Mucosa of rectum (tissue), 2 donors: ENCODE results near the gene COL8A2.

ENCODE experiments used
- H3K27ac ChIP-seq, 2 donors: one replicate each; pipeline ENCODE4 v1.7.0; 2013; ENCODE audit warnings: inconsistent platforms in 2 of 2, low read depth in 2 of 2, low read length in 2 of 2
- H3K27me3 ChIP-seq, 2 donors: one replicate each; pipeline ENCODE4 v1.7.0; 2013; ENCODE audit warnings: low read length in 2 of 2; ENCODE audit not compliant: control insufficient read depth in 2 of 2, insufficient read depth in 2 of 2
- H3K36me3 ChIP-seq, 2 donors: one replicate each; pipeline ENCODE4 v1.7.0; 2013; ENCODE audit warnings: low read length in 2 of 2; ENCODE audit not compliant: control insufficient read depth in 2 of 2, insufficient read depth in 2 of 2
- H3K4me1 ChIP-seq, 2 donors: one replicate each; pipeline ENCODE4 v1.7.0; 2013; ENCODE audit warnings: low read length in 2 of 2, mild to moderate bottlenecking in 1 of 2; ENCODE audit not compliant: control insufficient read depth in 2 of 2, insufficient read depth in 2 of 2
- H3K4me3 ChIP-seq, 2 donors: one replicate each; pipeline ENCODE4 v1.7.0; 2013; ENCODE audit warnings: low read length in 2 of 2
- H3K9ac ChIP-seq, 2 donors: one replicate each; pipeline ENCODE4 v1.7.0; 2013; ENCODE audit warnings: low read length in 2 of 2, low read depth in 1 of 2, mild to moderate bottlenecking in 1 of 2
- H3K9me3 ChIP-seq, 2 donors: one replicate each; pipeline ENCODE4 v1.7.0; 2013; ENCODE audit warnings: low read length in 2 of 2; ENCODE audit not compliant: control insufficient read depth in 2 of 2
- donor health status: healthy.
- donor health status: Normal muscosa, but diverticular disease.

Gene COL8A2

GRCh38 chr1:36126005-36126716, 1.1 kb upstream of the COL8A2 start:
- Histone ChIP-seq H3K36me3 (no peaks in the 10 kb centered on the region), H3K27ac (no peak overlapping the region), H3K4me3 (no peak overlapping the region), H3K4me1 (peaks cover 2% of the 10 kb centered on the region in 2 donors), H3K27me3 (peaks cover 16 to 20% of the 10 kb centered on the region in 2 donors), H3K9ac (no peak overlapping the region), H3K9me3 (no peaks in the 10 kb centered on the region)

DNA sequence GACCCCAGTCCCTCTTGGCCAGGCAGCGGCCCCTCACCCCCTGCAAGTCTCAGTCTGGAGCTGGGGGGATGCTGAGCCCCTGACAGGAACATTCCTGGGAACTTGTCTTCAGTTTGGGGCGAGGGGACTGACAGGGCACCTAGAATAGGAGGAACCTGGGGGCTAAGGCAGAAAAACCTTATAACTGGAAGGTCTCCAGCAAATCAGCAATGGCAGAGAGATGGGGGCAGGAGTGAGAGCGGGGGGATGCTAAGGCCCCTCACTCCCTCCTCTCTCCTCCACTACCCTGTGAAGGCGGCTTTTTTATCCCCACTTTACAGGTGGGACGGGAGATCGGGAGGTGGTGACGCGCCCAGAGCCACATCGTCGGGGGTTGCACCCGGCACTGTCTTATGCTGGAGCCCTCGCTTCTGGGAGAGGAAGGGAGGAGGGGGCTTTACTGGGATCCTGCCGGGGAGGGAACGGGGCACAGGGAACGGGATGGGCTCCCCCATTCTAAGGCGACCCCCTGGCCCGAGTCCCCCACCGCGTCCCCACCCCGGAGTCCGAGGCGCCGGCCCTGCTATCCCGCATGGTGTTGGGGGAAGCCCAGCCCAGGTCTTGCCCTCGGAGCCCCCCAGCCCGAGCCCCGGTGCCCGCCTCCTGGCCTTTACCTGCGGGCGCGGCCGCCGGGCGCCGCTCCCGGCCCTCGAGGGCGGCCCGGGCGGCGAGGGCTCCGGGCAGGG, 456 bp downstream of the COL8A2 start:
- H3K27me3 ChIP-seq, result peaks cover 16 to 20% of the 10 kb centered on the region in 2 donors
- no peaks in the 10 kb centered on the region for H3K36me3 ChIP-seq
- no peak overlapping the region for H3K9ac ChIP-seq
- peaks cover 2% of the 10 kb centered on the region in 2 donors for H3K4me1 ChIP-seq
- no peak overlapping the region for H3K27ac ChIP-seq
- no peak overlapping the region for H3K4me3 ChIP-seq
- no peaks in the 10 kb centered on the region for H3K9me3 ChIP-seq

DNA sequence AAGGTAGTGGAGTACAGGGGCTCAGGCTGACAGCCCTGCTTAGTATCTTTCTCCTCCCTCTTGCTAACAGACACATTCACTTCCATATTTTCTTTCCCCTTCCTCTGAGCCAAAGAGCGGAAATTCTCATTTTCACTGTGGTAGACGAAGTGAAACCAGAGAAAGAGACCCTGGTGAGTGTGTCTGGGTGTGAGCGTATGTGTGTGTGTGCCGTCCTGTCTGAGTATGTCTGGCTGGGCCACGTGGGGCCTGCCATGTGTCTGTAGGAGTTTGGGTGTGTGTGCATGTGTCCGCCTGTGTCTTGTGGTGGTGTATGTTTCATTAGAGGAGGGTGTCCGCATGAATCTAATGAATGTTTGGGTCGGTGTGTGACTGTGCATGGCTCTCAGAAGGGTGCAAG, 1.7 kb downstream of the COL8A2 start:
- H3K36me3 ChIP-seq, result no peaks in the 10 kb centered on the region
- H3K4me1 ChIP-seq, result peaks cover 2% of the 10 kb centered on the region in 2 donors
- no peak overlapping the region for H3K27ac ChIP-seq
- H3K4me3 ChIP-seq, result no peak overlapping the region
- no peaks in the 10 kb centered on the region for H3K9me3 ChIP-seq
- peaks cover 16 to 20% of the 10 kb centered on the region in 2 donors for H3K27me3 ChIP-seq
- no peak overlapping the region for H3K9ac ChIP-seq

GRCh38 chr1:36122062-36123030, 2.7 kb downstream of the COL8A2 start:
- no peak overlapping the region for H3K27ac ChIP-seq
- no peak overlapping the region for H3K9ac ChIP-seq

GRCh38 chr1:36119456-36119855, 5.6 kb downstream of the COL8A2 start:
- H3K4me3 ChIP-seq, result no peak overlapping the region
- H3K4me1 ChIP-seq, result peaks cover 0 to 4% of the 10 kb centered on the region in 2 donors
- H3K36me3 ChIP-seq, result no peaks in the 10 kb centered on the region
- no peak overlapping the region for H3K27ac ChIP-seq
- no peak overlapping the region for H3K9ac ChIP-seq
- H3K27me3 ChIP-seq, result peaks cover 8 to 10% of the 10 kb centered on the region in 2 donors
- no peaks in the 10 kb centered on the region for H3K9me3 ChIP-seq

More at GRCh38 chr1:36122062-36123030, 2.7 kb downstream of the COL8A2 start:
- Histone ChIP-seq H3K36me3 (no peaks in the 10 kb centered on the region), H3K27me3 (peaks cover 16 to 20% of the 10 kb centered on the region in 2 donors), H3K4me3 (no peak overlapping the region), H3K9me3 (no peaks in the 10 kb centered on the region), H3K4me1 (peaks cover 2% of the 10 kb centered on the region in 2 donors)

GRCh38 chr1:36118447-36119204, 6.4 kb downstream of the COL8A2 start:
- Histone ChIP-seq H3K9ac (no peak overlapping the region), H3K4me3 (no peak overlapping the region), H3K27ac (no peak overlapping the region), H3K36me3 (no peaks in the 10 kb centered on the region), H3K27me3 (peaks cover 3 to 5% of the 10 kb centered on the region in 2 donors), H3K9me3 (no peaks in the 10 kb centered on the region), H3K4me1 (peaks cover 0 to 2% of the 10 kb centered on the region in 2 donors)

- Histone ChIP-seq H3K4me1 (peaks cover 0 to 2% of the 10 kb centered on the region in 2 donors), H3K9ac (no peak overlapping the region), H3K27ac (no peak overlapping the region), H3K27me3 (no peaks in the 10 kb centered on the region), H3K4me3 (no peak overlapping the region), H3K9me3 (no peaks in the 10 kb centered on the region), H3K36me3 (no peaks in the 10 kb centered on the region)
Measured at GRCh38 chr1:36116901-36117300, 8.1 kb downstream of the COL8A2 start.

DNA sequence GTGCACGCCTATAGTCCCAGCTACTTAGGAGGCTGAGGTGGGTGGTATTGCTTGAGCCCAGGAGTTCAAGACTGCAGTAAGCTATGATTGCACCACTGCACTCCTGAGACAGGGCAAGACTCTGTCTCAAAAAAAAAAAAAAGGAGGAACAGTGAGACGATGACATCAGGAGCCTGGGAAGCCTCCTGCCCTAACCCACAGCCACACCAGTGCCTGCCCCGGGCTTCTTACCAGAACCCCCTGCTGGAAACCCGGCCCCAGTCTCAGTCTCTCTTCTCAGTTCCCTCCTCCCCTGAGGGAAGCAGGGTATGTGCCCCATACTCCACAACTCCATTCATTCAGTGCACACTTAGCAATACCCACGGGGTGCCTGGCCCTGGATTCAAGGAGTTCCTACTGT, 9.1 kb downstream of the COL8A2 start:
- peaks cover 0 to 2% of the 10 kb centered on the region in 2 donors for H3K4me1 ChIP-seq
- H3K9me3 ChIP-seq, result no peaks in the 10 kb centered on the region
- no peaks in the 10 kb centered on the region for H3K36me3 ChIP-seq
- H3K27ac ChIP-seq, result no peak overlapping the region
- no peaks in the 10 kb centered on the region for H3K27me3 ChIP-seq
- no peak overlapping the region for H3K4me3 ChIP-seq
- H3K9ac ChIP-seq, result no peak overlapping the region

- Histone ChIP-seq H3K27me3 (no peaks in the 10 kb centered on the region), H3K4me3 (no peak overlapping the region), H3K27ac (no peak overlapping the region), H3K4me1 (peaks cover 0 to 2% of the 10 kb centered on the region in 2 donors), H3K36me3 (no peaks in the 10 kb centered on the region), H3K9me3 (no peaks in the 10 kb centered on the region), H3K9ac (no peak overlapping the region)
Measured at GRCh38 chr1:36115200-36115669, 9.8 kb downstream of the COL8A2 start.
